Transverse colon (tissue), 4 donors: ENCODE measurements around the gene GOLGA8N. TPM values are rescaled to one million over a fixed set of nuclear protein-coding genes. Genes with fewer than 3 reads are reported as not detected.

ENCODE experiments used
- DNase-seq: peaks from one replicate; pipeline ENCODE4 v3.0.0-alpha.2; 2019
- H3K27ac ChIP-seq, 4 donors: fragments of 200-600 bp; sonication (generic); 2 replicates each; pipeline ENCODE4 v1.5.1; 2016 to 2018; ENCODE audit warnings: inconsistent platforms in 4 of 4
- H3K27me3 ChIP-seq: fragments of 200-600 bp; sonication (generic); 2 replicates; pipeline ENCODE4 v1.5.1; 2017; ENCODE audit warnings: inconsistent platforms
- H3K36me3 ChIP-seq, 4 donors: fragments of 200-600 bp; sonication (generic); 2 replicates each; pipeline ENCODE4 v1.5.1; 2017 to 2019; ENCODE audit warnings: inconsistent platforms in 4 of 4
- H3K4me1 ChIP-seq, 4 donors: fragments of 200-600 bp; sonication (generic); 2 replicates each; pipeline ENCODE4 v1.5.1; 2017 to 2020; ENCODE audit warnings: inconsistent platforms in 4 of 4
- H3K4me3 ChIP-seq, 4 donors: fragments of 200-600 bp; sonication (generic); 1 replicate in 1 of 4; 2 replicates in 3 of 4; pipeline versions ENCODE4 v1.5.1 to v1.6.1; 2017 to 2019; ENCODE audit warnings: inconsistent platforms in 4 of 4
- H3K9me3 ChIP-seq, 2 donors: fragments of 200-600 bp; sonication (generic); 2 replicates each; pipeline ENCODE4 v1.5.1; 2017 to 2019; ENCODE audit warnings: inconsistent platforms in 2 of 2
- CTCF ChIP-seq, 5 experiments: fragments of 200-600 bp in 3 of 5; fragments of 450-650 bp in 2 of 5; sonication (generic) in 3 of 5; IDR thresholded peaks; 1 replicate in 2 of 5; 2 replicates in 3 of 5; pipeline ENCODE4 v1.5.1; 2016 to 2017; ENCODE audit warnings: antibody characterized with exemption in 5 of 5, inconsistent platforms in 3 of 5, mild to moderate bottlenecking in 2 of 5, moderate library complexity in 1 of 5
- EP300 ChIP-seq: sonication (generic); formaldehyde crosslinking; IDR thresholded peaks from one replicate; pipeline ENCODE4 v1.6.1; 2017; ENCODE audit warnings: antibody characterized with exemption, low read depth
- POLR2A ChIP-seq: fragments of 450-650 bp; IDR thresholded peaks from one replicate; pipeline ENCODE4 v1.6.1; 2016; ENCODE audit warnings: antibody characterized with exemption, mild to moderate bottlenecking, moderate library complexity
- POLR2AphosphoS5 ChIP-seq, 3 donors: sonication (generic); formaldehyde crosslinking; IDR thresholded peaks; one replicate each; pipeline ENCODE4 v1.6.1; 2016; ENCODE audit warnings: antibody characterized with exemption in 3 of 3
- WGBS, 2 donors: methylation state at CpG; one replicate each; pipeline ENCODE4 v1.1.5; 2018; ENCODE audit warnings: low coverage in 1 of 2; 5-methylcytosine and 5-hydroxymethylcytosine counted together
- in situ Hi-C, 4 donors: fragments of 200-750 bp; cut with MboI; loops; one replicate each; pipeline versions ENCODE4 v1.15.0 to v1.15.1; 2017; ENCODE audit warnings: low sequenced_read_pairs in 3 of 4, low pct_ligation_motif_present in 1 of 4, low pct_unique_long_range_greater_than_20kb in 1 of 4
- intact Hi-C: fragments of 100-400 bp; cut with DNase I; formaldehyde crosslinking; loops from one replicate; pipeline ENCODE4 v1.15.1; 2023; ENCODE audit warnings: low total_unique reads
- total RNA-seq, 4 donors: library from RNA; depleted of rRNA; stranded (reverse); fragments of >200 nt; gene quantifications; one replicate each; pipeline ENCODE4 v1.1.0, GENCODE V29; 2016

The GOLGA8N gene
- total RNA-seq, 4 donors from 2014 or later = 6.7 to 18.7 (median 9.0) TPM

- DNase-seq = no peak
- WGBS, 2 donors = 86 to 96% methylated on average over 1 of the region's 1 CpG
- Histone ChIP-seq H3K9me3 (no peaks in the 10 kb centered on the region), H3K36me3 (no peaks in the 10 kb centered on the region), H3K4me1 (peaks cover 0 to 10% (median 0%) of the 10 kb centered on the region in 4 donors), H3K27me3 (peaks cover 8% of the 10 kb centered on the region), H3K27ac (no peak overlapping the region), H3K4me3 (no peak overlapping the region)
- TF ChIP-seq POLR2AphosphoS5 (IDR thresholded peaks at IDR 0.05) = no peak
- no peak for TF ChIP-seq EP300
- no peak for TF ChIP-seq POLR2A
- in situ Hi-C loops (no loop called here), intact Hi-C loops (no loop called here)
These were observed 50.7 kb downstream of the GOLGA8N start for GRCh38 chr15:32643907-32644445.

GRCh38 chr15:32646291-32646690, 53.0 kb downstream of the GOLGA8N start:
- intact Hi-C loops (no loop called here), in situ Hi-C loops (no loop called here)
- no peak overlapping the region for H3K27ac ChIP-seq
- no peaks in the 10 kb centered on the region for H3K36me3 ChIP-seq
- H3K4me1 ChIP-seq = peaks cover 0 to 9% (median 0%) of the 10 kb centered on the region in 4 donors
- 41 to 64% methylated on average over 3 to 5 of the region's 5 CpGs for WGBS, 2 donors
- no peak for DNase-seq
- H3K4me3 ChIP-seq = no peak overlapping the region
- TF ChIP-seq POLR2A (no peak), POLR2AphosphoS5 (IDR thresholded peaks at IDR 0.05) (no peak), EP300 (no peak), CTCF (IDR thresholded peaks at IDR 0.05) (no peak)
- H3K9me3 ChIP-seq = no peaks in the 10 kb centered on the region
- peaks cover 8% of the 10 kb centered on the region for H3K27me3 ChIP-seq

- Histone ChIP-seq H3K27ac (no peak overlapping the region), H3K9me3 (no peaks in the 10 kb centered on the region), H3K4me1 (no peaks in the 10 kb centered on the region), H3K27me3 (no peaks in the 10 kb centered on the region), H3K36me3 (no peaks in the 10 kb centered on the region), H3K4me3 (no peak overlapping the region)
- intact Hi-C loops = no loop called here
- in situ Hi-C loops = no loop called here
- no peak for DNase-seq
- TF ChIP-seq CTCF (IDR thresholded peaks at IDR 0.05) = peak in 1 of 5 experiments; percentile 7
- TF ChIP-seq POLR2A = no peak
- 55 to 67% methylated on average over 4 to 5 of the region's 5 CpGs for WGBS, 2 donors
These were observed 56.1 kb downstream of the GOLGA8N start for GRCh38 chr15:32649342-32649741.

- DNase-seq = peak; percentile 42
- intact Hi-C loops (no loop called here), in situ Hi-C loops (loop anchor here (10.0 to 25.0 kb wide), 5 partner anchors 186 to 1061 kb away; no protein-coding TSS in a partner anchor)
- no peak overlapping the region for H3K4me3 ChIP-seq
- TF ChIP-seq CTCF (IDR thresholded peaks at IDR 0.05) (peak; percentile 72 to 90 (median 81)), POLR2AphosphoS5 (IDR thresholded peaks at IDR 0.05) (no peak)
- H3K36me3 ChIP-seq = no peaks in the 10 kb centered on the region
- H3K27ac ChIP-seq = no peak overlapping the region
- no peaks in the 10 kb centered on the region for H3K27me3 ChIP-seq
- H3K4me1 ChIP-seq = no peaks in the 10 kb centered on the region
- WGBS, 2 donors = 42 to 94% methylated on average over 2 to 6 of the region's 6 CpGs
- no peaks in the 10 kb centered on the region for H3K9me3 ChIP-seq
These were observed 58.1 kb downstream of the GOLGA8N start for GRCh38 chr15:32651229-32651837.
